ENCODE measurements around the gene SNCG. TPM values are rescaled to one million over a fixed set of nuclear protein-coding genes. Genes with fewer than 3 reads are reported as not detected.
"Not testable (repeated sequence)": the region's sequence is repeated elsewhere in the genome, so short reads cannot be mapped to it uniquely, and the experiment has no call there.

The SNCG gene
- polyA plus RNA-seq, 1 donor from 2014 or later = 6.1 TPM

GRCh38 chr10:86992456-86992855 lies 34.1 kb downstream of the SNCG start:
- no peak overlapping the region for H3K4me2 ChIP-seq (ENCODE audit: low read length)
- H3K27ac ChIP-seq (ENCODE audit: low read length) = no peak overlapping the region
- no peaks in the 10 kb centered on the region for H3K79me2 ChIP-seq (replicated peaks; ENCODE audit: insufficient read depth, low read length)
- H3K9me3 ChIP-seq (ENCODE audit: low read length) = no peaks in the 10 kb centered on the region
- H3F3A ChIP-seq (ENCODE audit: insufficient read depth, low read length, poor library complexity, severe bottlenecking) = no peaks in the 10 kb centered on the region
- H3K9me2 ChIP-seq (ENCODE audit: insufficient read depth, low read length) = no peaks in the 10 kb centered on the region
- H3K9ac ChIP-seq (ENCODE audit: low read length) = no peak overlapping the region
- no peak for TF ChIP-seq EP300 (conservative IDR thresholded peaks at IDR 0.05; ENCODE audit: poor library complexity, severe bottlenecking)
- no peak for TF ChIP-seq REST (IDR thresholded peaks at IDR 0.05; ENCODE audit: borderline replicate concordance)
- TF ChIP-seq POLR2AphosphoS5 (IDR thresholded peaks at IDR 0.05) = no peak
- no peak for TF ChIP-seq TAF1 (IDR thresholded peaks at IDR 0.05; ENCODE audit: low read depth)
- TF ChIP-seq CTCF (IDR thresholded peaks at IDR 0.05; ENCODE audit: poor library complexity, severe bottlenecking) = no peak
- TF ChIP-seq SMC3 (conservative IDR thresholded peaks at IDR 0.05; ENCODE audit: poor library complexity) = no peak
- TF ChIP-seq MXI1 (conservative IDR thresholded peaks at IDR 0.05; ENCODE audit: poor library complexity, severe bottlenecking) = no peak
- no peak for TF ChIP-seq EZH2 (IDR thresholded peaks at IDR 0.05; ENCODE audit: borderline replicate concordance, insufficient read depth, low read length, poor library complexity, severe bottlenecking)
- no peak for TF ChIP-seq RAD21 (conservative IDR thresholded peaks at IDR 0.05)
- H4K20me1 ChIP-seq (ENCODE audit: insufficient read depth) = no peaks in the 10 kb centered on the region
- no peaks in the 10 kb centered on the region for H3K36me3 ChIP-seq (ENCODE audit: insufficient read depth, low read length)
- H3K27me3 ChIP-seq (ENCODE audit: insufficient read depth, low read depth, low read length) = no peaks in the 10 kb centered on the region
- H3K4me3 ChIP-seq (ENCODE audit: low read length) = no peak overlapping the region
- H2AFZ ChIP-seq (ENCODE audit: low read depth, low read length) = no peak overlapping the region

GRCh38 chr10:86992929-86993328 lies 34.5 kb downstream of the SNCG start:
- Histone ChIP-seq H3K4me2 (ENCODE audit: low read length) (no peak overlapping the region), H4K20me1 (ENCODE audit: insufficient read depth) (no peaks in the 10 kb centered on the region), H3K79me2 (replicated peaks; ENCODE audit: insufficient read depth, low read length) (no peaks in the 10 kb centered on the region), H3K9me3 (ENCODE audit: low read length) (no peaks in the 10 kb centered on the region), H2AFZ (ENCODE audit: low read depth, low read length) (no peak overlapping the region), H3F3A (ENCODE audit: insufficient read depth, low read length, poor library complexity, severe bottlenecking) (no peaks in the 10 kb centered on the region), H3K27me3 (ENCODE audit: insufficient read depth, low read depth, low read length) (no peaks in the 10 kb centered on the region), H3K9me2 (ENCODE audit: insufficient read depth, low read length) (no peaks in the 10 kb centered on the region), H3K4me3 (ENCODE audit: low read length) (no peak overlapping the region), H3K9ac (ENCODE audit: low read length) (no peak overlapping the region), H3K27ac (ENCODE audit: low read length) (no peak overlapping the region), H3K36me3 (ENCODE audit: insufficient read depth, low read length) (no peaks in the 10 kb centered on the region)
- TF ChIP-seq REST (IDR thresholded peaks at IDR 0.05; ENCODE audit: borderline replicate concordance) (no peak), MXI1 (conservative IDR thresholded peaks at IDR 0.05; ENCODE audit: poor library complexity, severe bottlenecking) (no peak), EP300 (conservative IDR thresholded peaks at IDR 0.05; ENCODE audit: poor library complexity, severe bottlenecking) (no peak), POLR2AphosphoS5 (IDR thresholded peaks at IDR 0.05) (no peak), SMC3 (conservative IDR thresholded peaks at IDR 0.05; ENCODE audit: poor library complexity) (no peak), TAF1 (IDR thresholded peaks at IDR 0.05; ENCODE audit: low read depth) (no peak), EZH2 (IDR thresholded peaks at IDR 0.05; ENCODE audit: borderline replicate concordance, insufficient read depth, low read length, poor library complexity, severe bottlenecking) (no peak)

- not testable (repeated sequence) for H3K79me2 ChIP-seq (replicated peaks; ENCODE audit: insufficient read depth, low read length); H3K27me3 ChIP-seq (ENCODE audit: insufficient read depth, low read depth, low read length); H4K20me1 ChIP-seq (ENCODE audit: insufficient read depth); H3K9me3 ChIP-seq (ENCODE audit: low read length); H3F3A ChIP-seq (ENCODE audit: insufficient read depth, low read length, poor library complexity, severe bottlenecking); H3K9ac ChIP-seq (ENCODE audit: low read length); H3K9me2 ChIP-seq (ENCODE audit: insufficient read depth, low read length); H3K4me3 ChIP-seq (ENCODE audit: low read length); H2AFZ ChIP-seq (ENCODE audit: low read depth, low read length); H3K36me3 ChIP-seq (ENCODE audit: insufficient read depth, low read length); H3K27ac ChIP-seq (ENCODE audit: low read length); H3K4me2 ChIP-seq (ENCODE audit: low read length)
Observed at GRCh38 chr10:86999802-87000403, 41.5 kb downstream of the SNCG start.
